GM21526 (cell line): ENCODE data around the gene ATXN2.
"Not testable (repeated sequence)": the region's sequence is repeated elsewhere in the genome, so short reads cannot be mapped to it uniquely, and the experiment has no call there.

ENCODE experiments used
- ATAC-seq: cut with Tn5 transposase; IDR thresholded peaks from one replicate; pipeline ENCODE4 v1.9.1; 2021; ENCODE audit warnings: moderate library complexity; ENCODE audit not compliant: unreplicated experiment, low FRiP score

ATXN2 gene

DNA sequence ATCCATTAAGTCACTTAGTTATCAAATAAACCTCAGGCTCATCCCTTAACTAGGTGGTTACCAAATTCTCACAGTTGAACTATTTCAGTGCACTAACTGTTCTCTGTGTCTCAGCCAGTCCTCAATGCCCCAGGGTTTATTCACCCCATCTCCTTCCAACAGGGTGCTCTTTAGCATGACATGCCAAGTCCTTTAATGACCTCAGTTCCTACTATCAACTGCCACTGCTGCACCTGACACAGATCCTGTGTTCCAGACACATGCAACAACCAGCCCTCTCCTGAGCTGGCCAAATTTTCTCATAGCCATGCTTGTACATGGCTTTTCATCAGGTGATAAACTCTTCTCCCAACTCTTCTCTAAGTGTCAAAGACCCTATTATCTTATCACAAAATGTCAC, 80.0 kb downstream of the ATXN2 start:
- ATAC-seq = no peak

- not testable (repeated sequence) for ATAC-seq
These were observed 91.4 kb downstream of the ATXN2 start for GRCh38 chr12:111507719-111508118.

DNA sequence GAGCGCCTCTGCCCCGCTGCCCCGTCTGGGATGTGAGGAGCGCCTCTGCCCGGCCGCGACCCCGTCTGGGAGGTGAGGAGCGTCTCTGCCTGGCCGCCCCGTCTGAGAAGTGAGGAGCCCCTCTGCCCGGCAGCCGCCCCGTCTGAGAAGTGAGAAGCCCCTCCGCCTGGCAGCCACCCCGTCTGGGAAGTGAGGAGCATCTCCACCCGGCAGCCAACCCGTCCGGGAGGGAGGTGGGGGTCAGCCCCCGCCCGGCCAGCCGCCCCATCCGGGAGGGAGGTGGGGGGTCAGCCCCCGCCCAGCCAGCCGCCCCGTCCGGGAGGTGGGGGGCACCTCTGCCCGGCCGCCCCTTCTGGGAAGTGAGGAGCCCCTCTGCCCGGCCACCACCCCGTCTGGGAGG, 91.9 kb downstream of the ATXN2 start:
- not testable (repeated sequence) for ATAC-seq

- no peak for ATAC-seq
These were observed 92.9 kb downstream of the ATXN2 start for GRCh38 chr12:111506260-111506659.

GRCh38 chr12:111505601-111506036, 93.5 kb downstream of the ATXN2 start:
- ATAC-seq = no peak

GRCh38 chr12:111503116-111503515, 96.0 kb downstream of the ATXN2 start:
- ATAC-seq = no peak

GRCh38 chr12:111494676-111495075, 104.4 kb downstream of the ATXN2 start:
- no peak for ATAC-seq

DNA sequence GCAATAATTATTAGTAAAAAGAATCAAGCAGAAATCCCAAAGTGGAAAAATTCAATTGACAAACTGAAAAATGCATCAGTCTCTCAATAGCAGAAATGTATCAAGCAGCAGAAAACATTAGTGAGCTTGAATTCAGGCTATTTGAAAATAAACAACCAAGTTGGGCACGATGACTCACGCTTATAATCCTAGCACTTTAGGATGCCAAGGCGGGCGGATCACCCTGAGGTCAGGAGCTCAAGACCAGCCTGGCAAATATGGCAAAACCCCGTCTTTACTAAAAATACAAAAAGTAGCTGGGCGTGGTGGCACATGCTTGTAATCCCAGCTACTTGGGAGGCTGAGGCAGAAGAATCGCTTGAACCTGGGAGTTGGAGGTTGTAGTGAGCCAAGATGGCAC, 106.1 kb downstream of the ATXN2 start:
- ATAC-seq = not testable (repeated sequence)

DNA sequence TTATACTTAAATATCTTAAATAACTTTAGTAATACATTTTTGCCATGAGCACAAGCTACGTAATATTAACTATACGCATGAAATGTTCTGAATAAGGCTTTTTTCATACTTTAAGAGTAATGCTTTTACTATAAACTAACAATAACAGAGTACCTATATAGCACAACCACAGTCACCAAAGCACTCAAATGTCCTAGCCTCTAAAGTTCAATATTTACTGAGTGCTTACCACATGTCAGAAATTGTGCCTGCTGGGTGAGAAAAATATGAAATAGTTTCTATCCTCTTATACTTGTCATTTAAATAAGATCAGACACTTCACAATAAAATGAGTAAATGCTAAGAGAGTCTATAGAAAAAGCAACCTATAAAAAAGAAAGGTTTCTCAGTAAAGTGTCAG, 110.3 kb downstream of the ATXN2 start:
- no peak for ATAC-seq

DNA sequence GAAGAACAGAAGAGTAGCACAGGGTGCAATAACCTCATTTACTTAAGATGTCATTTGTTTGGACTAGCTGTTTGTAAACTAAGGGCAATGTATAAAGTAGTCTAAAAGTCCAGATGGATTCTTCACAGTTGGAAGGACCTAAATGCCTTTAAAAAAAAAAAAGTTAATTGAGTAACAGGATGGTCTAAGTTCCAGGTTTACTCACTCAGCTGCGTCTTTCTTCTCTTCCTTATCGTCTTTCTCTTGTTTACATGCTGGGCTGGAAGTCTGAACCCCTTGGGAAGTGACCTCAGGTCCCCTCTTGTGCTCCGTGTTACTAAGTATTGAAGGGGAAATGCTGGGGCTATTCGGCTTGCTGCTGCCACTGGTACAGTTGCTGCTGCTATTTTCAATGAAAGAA, 110.8 kb downstream of the ATXN2 start:
- no peak for ATAC-seq

- no peak for ATAC-seq
These were observed 116.7 kb downstream of the ATXN2 start for GRCh38 chr12:111482462-111482861.

DNA sequence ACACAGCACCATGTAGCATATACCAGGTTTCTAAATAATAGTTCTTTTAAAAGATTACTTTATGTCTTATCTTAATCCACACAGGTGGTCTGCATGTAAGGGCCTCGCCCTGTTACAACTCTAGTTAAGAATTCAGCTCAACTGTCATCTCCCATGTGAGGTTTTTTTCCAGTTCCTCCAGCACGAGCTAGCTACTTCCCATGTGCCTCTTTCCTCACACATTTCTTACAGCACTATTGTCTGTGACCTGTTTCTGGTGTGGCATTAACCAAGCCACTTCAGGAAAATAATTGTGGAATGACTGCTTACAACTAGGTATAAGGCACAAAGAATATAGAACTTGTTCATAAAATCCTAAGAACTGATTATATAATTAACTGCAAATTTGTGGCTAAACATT, 127.9 kb downstream of the ATXN2 start:
- ATAC-seq = no peak

DNA sequence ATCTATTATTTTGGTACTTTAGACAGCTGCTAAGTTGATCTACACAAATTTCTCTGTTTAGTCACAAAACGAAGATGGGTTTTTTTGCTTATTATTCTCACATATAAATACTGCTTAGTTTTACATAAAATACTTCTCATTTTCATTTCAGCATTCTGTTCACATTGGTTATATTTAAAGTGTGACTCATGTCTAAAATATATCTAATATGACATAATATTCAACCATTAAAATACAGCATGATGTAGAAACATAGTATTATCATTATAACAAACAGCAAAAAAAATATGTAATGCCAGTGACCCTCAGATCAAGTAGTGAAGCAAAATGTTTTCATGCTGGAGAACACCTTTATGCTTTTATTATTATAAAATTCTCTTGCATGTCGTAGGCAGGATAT, 129.7 kb downstream of the ATXN2 start:
- ATAC-seq = no peak

DNA sequence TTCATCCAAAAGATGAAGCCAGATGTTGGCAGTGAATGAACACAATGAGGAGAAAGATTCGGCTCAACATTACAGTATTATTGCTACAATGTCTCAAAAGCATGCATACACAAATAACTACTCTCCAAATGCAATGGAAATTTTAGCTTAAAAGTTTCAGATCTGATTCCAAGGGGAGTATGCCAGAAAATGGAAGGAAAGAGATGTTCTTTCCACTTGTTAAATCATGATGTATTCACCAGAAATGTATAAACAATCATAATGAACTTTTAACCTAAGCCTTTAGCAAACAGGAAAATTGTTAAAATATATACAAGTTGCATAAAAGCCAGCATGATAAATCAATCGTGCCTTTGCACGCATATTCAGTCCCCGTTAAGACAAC, 131.3 kb downstream of the ATXN2 start:
- no peak for ATAC-seq

DNA sequence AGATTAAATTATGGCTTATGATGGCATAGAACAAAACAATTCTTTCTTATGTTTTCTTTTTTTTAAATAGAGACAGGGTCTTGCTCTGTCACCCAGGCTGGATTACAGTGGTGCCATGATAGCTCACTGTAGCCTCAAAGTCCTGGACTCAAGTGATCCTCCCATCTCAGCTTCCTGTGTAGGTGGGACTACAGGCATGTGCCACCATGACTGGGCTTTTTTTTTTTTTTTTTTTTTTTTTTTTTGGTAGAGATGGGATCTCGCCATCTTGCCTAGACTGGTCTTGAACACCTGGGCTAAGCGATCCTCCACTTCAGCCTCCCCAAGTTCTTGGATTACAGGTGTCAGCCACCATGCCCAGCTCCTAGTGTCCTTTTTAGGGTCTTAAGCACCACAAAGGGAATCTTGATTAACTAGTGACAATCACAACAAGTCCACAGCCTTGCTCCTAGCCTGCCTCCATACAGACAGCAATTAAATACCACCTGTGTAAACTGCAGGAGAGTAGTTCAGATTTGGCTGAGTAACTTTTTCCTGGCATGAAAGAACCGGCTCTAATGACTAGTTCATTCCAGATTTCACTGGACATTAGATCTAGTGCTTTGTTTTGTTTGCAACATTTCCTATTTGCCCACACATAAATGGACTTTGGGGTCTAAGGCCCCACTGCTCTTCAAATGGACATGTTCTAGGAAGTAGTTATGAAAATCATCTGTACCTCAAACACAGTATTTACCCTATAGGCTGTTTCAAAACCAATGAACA, 131.8 kb downstream of the ATXN2 start:
- ATAC-seq = no peak

DNA sequence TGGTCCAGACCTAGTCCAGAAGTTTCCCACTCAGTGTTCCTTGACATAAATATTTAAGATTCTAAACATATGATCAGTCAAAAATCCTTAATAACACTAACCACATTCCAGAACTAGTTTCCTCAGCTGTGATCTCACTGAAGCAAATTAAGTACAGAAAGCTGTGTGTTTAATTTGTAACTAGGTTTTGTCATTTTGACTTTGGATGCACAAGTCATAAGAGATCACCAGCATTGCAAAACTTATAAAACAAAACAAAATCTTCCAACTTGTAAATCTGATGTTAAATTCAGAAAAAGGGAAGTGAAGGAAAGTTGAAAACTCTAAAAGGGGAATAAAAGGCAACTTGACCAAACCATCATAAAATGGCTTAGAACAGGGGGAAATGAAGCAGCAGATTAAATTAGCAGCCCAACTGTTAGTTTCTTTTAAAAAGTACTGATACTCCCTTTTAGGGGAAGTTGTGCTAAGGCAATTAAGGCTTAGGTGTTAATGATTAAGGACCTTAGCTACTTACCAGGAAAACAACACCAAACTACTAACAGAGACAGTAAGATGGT, 136.8 kb downstream of the ATXN2 start:
- no peak for ATAC-seq

DNA sequence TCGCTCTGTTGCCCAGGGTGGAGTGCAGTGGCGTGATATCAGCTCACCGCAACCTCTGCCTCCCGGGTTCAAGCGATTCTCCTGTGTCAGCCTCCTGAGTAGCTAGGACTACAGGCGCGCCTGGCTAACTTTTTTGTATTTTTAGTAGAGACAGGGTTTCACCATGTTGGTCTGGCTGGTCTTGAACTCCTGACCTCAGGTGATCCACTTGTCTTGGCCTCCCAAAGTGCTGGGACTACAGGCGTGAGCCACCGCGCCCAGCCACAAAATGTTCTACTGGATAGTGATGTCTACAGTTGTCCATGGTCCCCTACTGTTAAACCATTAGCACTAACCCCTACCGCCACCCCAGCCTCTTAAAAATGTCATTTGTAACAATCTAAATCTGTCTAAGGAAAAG, 139.0 kb downstream of the ATXN2 start:
- ATAC-seq = not testable (repeated sequence)

DNA sequence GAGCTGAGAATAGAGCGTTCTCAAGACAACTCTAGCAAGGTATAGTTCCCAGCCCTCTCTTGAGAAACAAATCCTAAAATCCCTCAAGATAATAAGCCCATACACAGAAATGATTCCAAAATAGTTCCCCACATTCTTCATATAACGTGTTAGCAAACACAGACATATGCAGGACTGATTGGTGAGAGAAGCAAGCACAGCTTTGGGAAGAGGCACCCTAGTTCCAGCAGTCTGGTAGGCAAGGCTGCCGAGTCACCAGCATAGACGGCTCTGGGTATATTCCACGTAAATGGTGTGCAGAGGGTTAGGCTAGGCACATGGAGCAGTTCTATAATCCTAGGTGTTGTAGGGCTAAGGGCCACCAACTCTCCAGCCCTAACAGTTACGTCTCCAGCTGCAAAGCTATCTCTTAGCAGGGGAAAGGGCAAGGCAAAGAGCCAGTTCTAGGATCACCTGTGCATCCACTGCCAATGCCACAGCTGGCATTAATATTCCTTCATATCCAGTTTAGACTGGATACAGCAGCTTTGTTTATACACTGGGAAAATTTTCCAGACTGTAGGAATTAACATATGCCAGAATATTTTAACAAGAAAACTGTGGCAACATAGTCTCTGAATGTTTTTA, 140.5 kb downstream of the ATXN2 start:
- ATAC-seq = no peak

- ATAC-seq = no peak
These were observed 141.5 kb downstream of the ATXN2 start for GRCh38 chr12:111457577-111457976.

- no peak for ATAC-seq
These were observed 142.0 kb downstream of the ATXN2 start for GRCh38 chr12:111457071-111457470.

- ATAC-seq = no peak
These were observed 143.4 kb downstream of the ATXN2 start for GRCh38 chr12:111455448-111456320.
